ENCODE measurements around the gene WDR49.

- TF ChIP-seq EZH2 (IDR thresholded peaks at IDR 0.05) = no peak
- no peak for TF ChIP-seq CTCF (IDR thresholded peaks at IDR 0.05)
Measured at GRCh38 chr3:167450195-167450594, 203.5 kb downstream of the WDR49 start.
